ENCODE data around the gene SETSIP. TPM values are rescaled to one million over a fixed set of nuclear protein-coding genes. Genes with fewer than 3 reads are reported as not detected.
"Not testable (repeated sequence)": the region's sequence is repeated elsewhere in the genome, so short reads cannot be mapped to it uniquely, and the experiment has no call there.

The SETSIP gene
- polyA plus RNA-seq, 4 donors, result 0.09 TPM; not detected in 3

GRCh38 chr1:92026042-92026441 lies 49.2 kb downstream of the SETSIP start:
- not testable (repeated sequence) for FAIRE-seq; H3K4me1 ChIP-seq (ENCODE audit: control insufficient read depth in 3 of 3, insufficient read depth in 2 of 3, low read depth in 1 of 3, low read length in 2 of 3); H3K27ac ChIP-seq (ENCODE audit: low read depth in 1 of 3, low read length in 2 of 3); DNase-seq; H3K36me3 ChIP-seq (ENCODE audit: control insufficient read depth in 3 of 3, insufficient read depth in 2 of 3, low read depth in 1 of 3, low read length in 3 of 3); H3K4me3 ChIP-seq (ENCODE audit: low read depth in 1 of 3, low read length in 3 of 3); H3K27me3 ChIP-seq (ENCODE audit: control insufficient read depth in 3 of 3, insufficient read depth in 3 of 3, low read length in 3 of 3); H3K9me3 ChIP-seq (ENCODE audit: control insufficient read depth in 2 of 2, insufficient read depth in 1 of 2, low read depth in 1 of 2, low read length in 1 of 2)
- WGBS, 3 donors, result 97 to 98% (median 97%) methylated on average over 15 to 29 of the region's 29 CpGs

Other genes starting within 250 kb of the SETSIP start
- 10 to 100 TPM in 1 of 4 donors, 1 to 10 TPM in 2, under 1 TPM in 1; 0.45 to 20.0 (median 5.1) TPM for gene TGFBR3, start 189.3 kb downstream of the SETSIP start, polyA plus RNA-seq
- gene BRDT, start 126.0 kb downstream of the SETSIP start, polyA plus RNA-seq, result not detected
- gene EPHX4, start 45.4 kb downstream of the SETSIP start, polyA plus RNA-seq, result 1 to 10 TPM in 1 of 4 donors, under 1 TPM in 1, not detected in 2; 0.82 to 6.6 TPM
- 1 to 10 TPM in 3 of 4 donors, under 1 TPM in 1; 0.27 to 9.8 (median 2.1) TPM for gene BTBD8, start 4.9 kb upstream of the SETSIP start, polyA plus RNA-seq
- gene C1orf146, start 142.5 kb upstream of the SETSIP start, polyA plus RNA-seq, result not detected
- 10 to 100 TPM in 1 of 4 donors, 1 to 10 TPM in 3; 3.0 to 15.2 (median 6.4) TPM for gene GLMN, start 223.6 kb upstream of the SETSIP start, polyA plus RNA-seq
- gene RPAP2, start 223.6 kb upstream of the SETSIP start, polyA plus RNA-seq, result 10 to 100 TPM in 2 of 4 donors, 1 to 10 TPM in 2; 2.2 to 25.9 (median 10.7) TPM